ENCODE results near the gene ELF5. TPM values are rescaled to one million over a fixed set of nuclear protein-coding genes. Genes with fewer than 3 reads are reported as not detected.

The ELF5 gene
- polyA plus RNA-seq, 1 donor from 2014 or later = not detected

DNA sequence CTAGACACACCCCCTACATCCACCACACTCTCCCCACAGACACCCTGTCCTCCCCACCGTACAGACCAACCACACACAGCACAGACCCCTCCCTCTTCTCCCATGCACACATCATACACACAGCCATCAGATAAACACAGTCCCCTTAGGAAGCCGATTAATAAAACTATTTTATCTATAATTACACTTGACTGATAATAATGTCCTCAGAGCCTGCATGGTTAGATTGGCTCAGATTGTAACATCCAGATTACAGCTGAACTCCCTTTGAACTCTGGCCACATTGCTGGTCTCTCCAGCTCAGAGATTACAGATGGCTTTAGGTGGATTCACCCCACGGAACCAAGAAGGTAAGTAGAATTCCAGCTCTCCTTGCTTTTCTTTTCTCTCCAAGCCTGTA, 9.5 kb upstream of the ELF5 start:
- Histone ChIP-seq H3K4me2 (ENCODE audit: low read length) (no peak overlapping the region), H3K9me2 (ENCODE audit: insufficient read depth, low read length) (no peaks in the 10 kb centered on the region)
- TF ChIP-seq CTCF (IDR thresholded peaks at IDR 0.05; ENCODE audit: poor library complexity, severe bottlenecking) (no peak), POLR2AphosphoS5 (IDR thresholded peaks at IDR 0.05) (no peak), EP300 (conservative IDR thresholded peaks at IDR 0.05; ENCODE audit: poor library complexity, severe bottlenecking) (no peak), TAF1 (IDR thresholded peaks at IDR 0.05; ENCODE audit: low read depth) (no peak), SMC3 (conservative IDR thresholded peaks at IDR 0.05; ENCODE audit: poor library complexity) (no peak), MXI1 (conservative IDR thresholded peaks at IDR 0.05; ENCODE audit: poor library complexity, severe bottlenecking) (no peak), RAD21 (conservative IDR thresholded peaks at IDR 0.05) (no peak), EZH2 (IDR thresholded peaks at IDR 0.05; ENCODE audit: borderline replicate concordance, insufficient read depth, low read length, poor library complexity, severe bottlenecking) (no peak)
- TF ChIP-seq, protein P1, sequence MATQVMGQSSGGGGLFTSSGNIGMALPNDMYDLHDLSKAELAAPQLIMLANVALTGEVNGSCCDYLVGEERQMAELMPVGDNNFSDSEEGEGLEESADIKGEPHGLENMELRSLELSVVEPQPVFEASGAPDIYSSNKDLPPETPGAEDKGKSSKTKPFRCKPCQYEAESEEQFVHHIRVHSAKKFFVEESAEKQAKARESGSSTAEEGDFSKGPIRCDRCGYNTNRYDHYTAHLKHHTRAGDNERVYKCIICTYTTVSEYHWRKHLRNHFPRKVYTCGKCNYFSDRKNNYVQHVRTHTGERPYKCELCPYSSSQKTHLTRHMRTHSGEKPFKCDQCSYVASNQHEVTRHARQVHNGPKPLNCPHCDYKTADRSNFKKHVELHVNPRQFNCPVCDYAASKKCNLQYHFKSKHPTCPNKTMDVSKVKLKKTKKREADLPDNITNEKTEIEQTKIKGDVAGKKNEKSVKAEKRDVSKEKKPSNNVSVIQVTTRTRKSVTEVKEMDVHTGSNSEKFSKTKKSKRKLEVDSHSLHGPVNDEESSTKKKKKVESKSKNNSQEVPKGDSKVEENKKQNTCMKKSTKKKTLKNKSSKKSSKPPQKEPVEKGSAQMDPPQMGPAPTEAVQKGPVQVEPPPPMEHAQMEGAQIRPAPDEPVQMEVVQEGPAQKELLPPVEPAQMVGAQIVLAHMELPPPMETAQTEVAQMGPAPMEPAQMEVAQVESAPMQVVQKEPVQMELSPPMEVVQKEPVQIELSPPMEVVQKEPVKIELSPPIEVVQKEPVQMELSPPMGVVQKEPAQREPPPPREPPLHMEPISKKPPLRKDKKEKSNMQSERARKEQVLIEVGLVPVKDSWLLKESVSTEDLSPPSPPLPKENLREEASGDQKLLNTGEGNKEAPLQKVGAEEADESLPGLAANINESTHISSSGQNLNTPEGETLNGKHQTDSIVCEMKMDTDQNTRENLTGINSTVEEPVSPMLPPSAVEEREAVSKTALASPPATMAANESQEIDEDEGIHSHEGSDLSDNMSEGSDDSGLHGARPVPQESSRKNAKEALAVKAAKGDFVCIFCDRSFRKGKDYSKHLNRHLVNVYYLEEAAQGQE (IDR thresholded peaks at IDR 0.05; ENCODE audit: borderline replicate concordance) = no peak

GRCh38 chr11:34522188-34522587, 8.6 kb upstream of the ELF5 start:
- Histone ChIP-seq H3K9ac (ENCODE audit: low read length) (no peak overlapping the region), H4K20me1 (ENCODE audit: insufficient read depth) (no peaks in the 10 kb centered on the region), H3K9me2 (ENCODE audit: insufficient read depth, low read length) (no peaks in the 10 kb centered on the region), H3K4me3 (ENCODE audit: low read length) (no peak overlapping the region), H2AFZ (ENCODE audit: low read depth, low read length) (no peak overlapping the region), H3K79me2 (replicated peaks; ENCODE audit: insufficient read depth, low read length) (no peaks in the 10 kb centered on the region), H3K9me3 (ENCODE audit: low read length) (no peaks in the 10 kb centered on the region), H3K4me2 (ENCODE audit: low read length) (no peak overlapping the region), H3K27ac (ENCODE audit: low read length) (no peak overlapping the region), H3K27me3 (ENCODE audit: insufficient read depth, low read depth, low read length) (no peaks in the 10 kb centered on the region), H3K36me3 (ENCODE audit: insufficient read depth, low read length) (no peaks in the 10 kb centered on the region), H3F3A (ENCODE audit: insufficient read depth, low read length, poor library complexity, severe bottlenecking) (no peaks in the 10 kb centered on the region)
- TF ChIP-seq MXI1 (conservative IDR thresholded peaks at IDR 0.05; ENCODE audit: poor library complexity, severe bottlenecking) (no peak), EP300 (conservative IDR thresholded peaks at IDR 0.05; ENCODE audit: poor library complexity, severe bottlenecking) (no peak), RAD21 (conservative IDR thresholded peaks at IDR 0.05) (no peak), TAF1 (IDR thresholded peaks at IDR 0.05; ENCODE audit: low read depth) (no peak), SMC3 (conservative IDR thresholded peaks at IDR 0.05; ENCODE audit: poor library complexity) (no peak), POLR2AphosphoS5 (IDR thresholded peaks at IDR 0.05) (no peak), EZH2 (IDR thresholded peaks at IDR 0.05; ENCODE audit: borderline replicate concordance, insufficient read depth, low read length, poor library complexity, severe bottlenecking) (no peak), CTCF (IDR thresholded peaks at IDR 0.05; ENCODE audit: poor library complexity, severe bottlenecking) (no peak)
- TF ChIP-seq, protein P1 (IDR thresholded peaks at IDR 0.05; ENCODE audit: borderline replicate concordance) = no peak

More for the DNA sequence above, 9.5 kb upstream of the ELF5 start:
- Histone ChIP-seq H3K4me3 (ENCODE audit: low read length) (no peak overlapping the region), H3K9me3 (ENCODE audit: low read length) (no peaks in the 10 kb centered on the region), H2AFZ (ENCODE audit: low read depth, low read length) (no peak overlapping the region), H4K20me1 (ENCODE audit: insufficient read depth) (no peaks in the 10 kb centered on the region), H3K9ac (ENCODE audit: low read length) (no peak overlapping the region), H3K36me3 (ENCODE audit: insufficient read depth, low read length) (no peaks in the 10 kb centered on the region), H3K27me3 (ENCODE audit: insufficient read depth, low read depth, low read length) (no peaks in the 10 kb centered on the region), H3K79me2 (replicated peaks; ENCODE audit: insufficient read depth, low read length) (no peaks in the 10 kb centered on the region), H3K27ac (ENCODE audit: low read length) (no peak overlapping the region), H3F3A (ENCODE audit: insufficient read depth, low read length, poor library complexity, severe bottlenecking) (no peaks in the 10 kb centered on the region)

Measured in neural cell (in vitro differentiated cells).